Measurements from ENCODE around the gene DDX56. TPM values are rescaled to one million over a fixed set of nuclear protein-coding genes. Genes with fewer than 3 reads are reported as not detected.

Gene DDX56
- total and polyA plus RNA-seq, 9 of the 15 experiments (the other 6 are each of a cell fraction or from before 2014, with no cell fraction given) = 33.0 to 145 (median 102) TPM

- no peaks in the 10 kb centered on the region for H3K9me3 ChIP-seq (replicated peaks; ENCODE audit: control insufficient read depth, insufficient read depth, low read depth, low read length)
- no peak overlapping the region for H2AFZ ChIP-seq (ENCODE audit: low read depth, low read length)
- H3K27me3 ChIP-seq (ENCODE audit: control insufficient read depth in 2 of 2, insufficient read depth in 2 of 2, low read length in 2 of 2) = no peaks in the 10 kb centered on the region
- peaks cover 16% of the 10 kb centered on the region for H3K79me2 ChIP-seq (ENCODE audit: control insufficient read depth, insufficient read depth, low read length)
- 91% methylated on average over 2 of the region's 2 CpGs for WGBS (ENCODE audit: insufficient coverage, low coverage, missing lambda C conversion rate)
- FAIRE-seq (no peak), DNase-seq (ENCODE audit: extremely low read depth in 1 of 4, low spot score in 3 of 4) (peak in 1 of 4 experiments; percentile 4), ATAC-seq (no peak)
- H3K4me3 ChIP-seq = no peak overlapping the region
- peak overlapping the region in 1 of 2 experiments; percentile 1; a peak in 1 of 4 replicates for H3K9ac ChIP-seq (ENCODE audit: insufficient read depth in 1 of 2, low read depth in 2 of 2, low read length in 2 of 2)
- TF ChIP-seq CBX8 (IDR thresholded peaks at IDR 0.05; ENCODE audit: borderline replicate concordance, extremely low read depth, low read depth, low read length, poor library complexity, severe bottlenecking) (no peak), POLR2A (conservative IDR thresholded peaks at IDR 0.05) (0 out of 2 replicates have a peak, but pooled peaks have one; percentile 18), FOXM1 (IDR thresholded peaks at IDR 0.05; ENCODE audit: low read depth) (no peak), FOXM1 (CRISPR knock-in tag; IDR thresholded peaks at IDR 0.05; ENCODE audit: low read depth) (no peak)
- no TSS peak for BruUV-seq (replicated peaks)
- H3K9me1 ChIP-seq (ENCODE audit: control insufficient read depth, insufficient read depth, low read length) = peaks cover 10% of the 10 kb centered on the region
- POLR2A ChIA-PET = interaction anchor here (0.6 to 3.8 kb wide), 7 partner anchors 8 to 409 kb away, joined by 3 to 38 read pairs (median 4); partner anchors contain the start of genes DDX56, NUDCD3 and TMED4
- CTCF ChIA-PET (ENCODE audit: low intra/inter-chr PET ratio) = interaction anchor here (1.5 kb wide), 1 partner anchor 323 kb away, joined by 7 read pairs; no protein-coding TSS in a partner anchor
- in situ Hi-C loops (cut with MboI) (no loop called here), intact Hi-C loops (cut with micrococcal nuclease) (loop anchor here (5.0 kb wide), 3 partner anchors 67 to 322 kb away; no protein-coding TSS in a partner anchor)
- H3K4me1 ChIP-seq (replicated peaks in 1 of 2; ENCODE audit: control insufficient read depth in 2 of 2, insufficient read depth in 2 of 2, low read length in 2 of 2) = peaks cover 51 to 54% of the 10 kb centered on the region in 2 experiments; a peak in 4 of 5 replicates
- peaks cover 62% of the 10 kb centered on the region for H3K36me3 ChIP-seq (ENCODE audit: control insufficient read depth, insufficient read depth, low read length)
- H3K27ac ChIP-seq (ENCODE audit: extremely low read depth, low read depth, low read length) = no peak overlapping the region
- peaks cover 21% of the 10 kb centered on the region for H4K20me1 ChIP-seq (replicated peaks; ENCODE audit: control insufficient read depth, insufficient read depth, low read length)
- H3K4me2 ChIP-seq (ENCODE audit: insufficient read depth, low read length) = 0 out of 2 replicates have a peak overlapping the region, but pooled peaks have one; percentile 55
These were observed 9.1 kb downstream of the DDX56 start for GRCh38 chr7:44564606-44565005.

DNA sequence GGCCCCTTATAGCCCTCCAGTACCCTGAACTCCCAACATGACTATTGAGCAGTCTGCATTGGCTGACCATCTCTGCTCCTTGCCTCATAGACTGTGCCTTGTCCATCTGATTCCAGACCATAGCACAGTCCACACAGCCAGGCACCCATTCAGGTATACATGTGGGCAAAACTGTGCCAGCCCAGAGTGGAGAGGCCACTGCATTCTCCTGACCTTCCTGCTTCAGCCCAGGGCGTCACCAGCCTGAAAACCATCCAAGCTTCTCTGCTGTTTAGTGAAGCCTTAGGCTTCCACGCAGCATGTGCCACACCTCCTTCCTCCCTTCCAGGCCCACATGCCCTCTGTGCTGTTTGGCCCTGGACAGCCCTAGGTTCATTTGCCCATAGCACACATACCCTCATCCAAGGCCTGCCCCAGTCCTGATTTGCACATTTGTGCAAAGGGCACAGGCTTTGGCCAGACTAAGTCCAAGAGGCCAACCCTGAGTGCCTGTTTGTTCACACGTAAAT lies 10.5 kb downstream of the DDX56 start:
- in situ Hi-C loops (cut with MboI) (no loop called here), intact Hi-C loops (cut with micrococcal nuclease) (no loop called here)
- FAIRE-seq (no peak), ATAC-seq (no peak), DNase-seq (ENCODE audit: extremely low read depth in 1 of 4, low spot score in 3 of 4) (no peak)
- CTCF ChIA-PET (ENCODE audit: low intra/inter-chr PET ratio) = interaction anchor here (0.6 kb wide), 1 partner anchor 319 kb away, joined by 4 read pairs; no protein-coding TSS in a partner anchor
- POLR2A ChIA-PET = interaction anchor here (0.6 to 3.8 kb wide), 4 partner anchors 11 to 444 kb away, joined by 3 to 38 read pairs (median 4); partner anchors contain the start of gene DDX56
- no TSS peak for BruUV-seq (replicated peaks)
- peaks cover 48% of the 10 kb centered on the region for H3K36me3 ChIP-seq (ENCODE audit: control insufficient read depth, insufficient read depth, low read length)
- H3K27me3 ChIP-seq (ENCODE audit: control insufficient read depth in 2 of 2, insufficient read depth in 2 of 2, low read length in 2 of 2) = no peaks in the 10 kb centered on the region
- no peak overlapping the region for H3K4me3 ChIP-seq
- no peak overlapping the region for H2AFZ ChIP-seq (ENCODE audit: low read depth, low read length)
- peaks cover 13% of the 10 kb centered on the region for H3K79me2 ChIP-seq (ENCODE audit: control insufficient read depth, insufficient read depth, low read length)
- peaks cover 47 to 48% of the 10 kb centered on the region in 2 experiments; a peak in 4 of 5 replicates for H3K4me1 ChIP-seq (replicated peaks in 1 of 2; ENCODE audit: control insufficient read depth in 2 of 2, insufficient read depth in 2 of 2, low read length in 2 of 2)
- H3K4me2 ChIP-seq (ENCODE audit: insufficient read depth, low read length) = no peak overlapping the region
- 93% methylated on average over 2 of the region's 3 CpGs for WGBS (ENCODE audit: insufficient coverage, low coverage, missing lambda C conversion rate)
- H3K27ac ChIP-seq (ENCODE audit: extremely low read depth, low read depth, low read length) = peak overlapping the region; percentile 38; the same call in 2 of the 3 replicates
- H4K20me1 ChIP-seq (replicated peaks; ENCODE audit: control insufficient read depth, insufficient read depth, low read length) = peaks cover 21% of the 10 kb centered on the region
- no peaks in the 10 kb centered on the region for H3K9me3 ChIP-seq (replicated peaks; ENCODE audit: control insufficient read depth, insufficient read depth, low read depth, low read length)
- H3K9ac ChIP-seq (ENCODE audit: insufficient read depth in 1 of 2, low read depth in 2 of 2, low read length in 2 of 2) = peak overlapping the region in 1 of 2 experiments; percentile 47; a peak in 2 of 4 replicates
- peaks cover 10% of the 10 kb centered on the region for H3K9me1 ChIP-seq (ENCODE audit: control insufficient read depth, insufficient read depth, low read length)
- TF ChIP-seq DACH1 (IDR thresholded peaks at IDR 0.05; ENCODE audit: partially characterized antibody) = no peak
- TF ChIP-seq KLF13 (tag; IDR thresholded peaks at IDR 0.05; ENCODE audit: borderline replicate concordance, low read depth) = no peak
- no peak for TF ChIP-seq E2F8 (IDR thresholded peaks at IDR 0.05; ENCODE audit: low read depth, partially characterized antibody)
- TF ChIP-seq HSF4 (CRISPR knock-in tag; IDR thresholded peaks at IDR 0.05; ENCODE audit: borderline replicate concordance) = no peak
- TF ChIP-seq PCBP2 (IDR thresholded peaks at IDR 0.05; ENCODE audit: low read depth, low read length, poor library complexity, severe bottlenecking) = no peak
- TF ChIP-seq ZNF274 (IDR thresholded peaks at IDR 0.05; ENCODE audit: borderline replicate concordance, low read depth, low read length) = no peak
